ENCODE data around the gene FBXO28. TPM values are rescaled to one million over a fixed set of nuclear protein-coding genes. Genes with fewer than 3 reads are reported as not detected.

Gene FBXO28
- total RNA-seq, 2 donors from 2014 or later, result 20.7 to 41.9 TPM

GRCh38 chr1:224198572-224198971 lies 84.7 kb downstream of the FBXO28 start:
- Histone ChIP-seq H3K27ac (no peak overlapping the region), H3K4me1 (ENCODE audit: control insufficient read depth in 1 of 2, low read depth in 2 of 2) (no peaks in the 10 kb centered on the region), H3K9me3 (no peaks in the 10 kb centered on the region), H3K27me3 (replicated peaks; ENCODE audit: insufficient read depth) (no peaks in the 10 kb centered on the region), H3K36me3 (no peaks in the 10 kb centered on the region), H3K4me3 (no peak overlapping the region)
- no peak for ATAC-seq (ENCODE audit: insufficient number of reproducible peaks, low FRiP score, low read depth)
- TF ChIP-seq CTCF (IDR thresholded peaks at IDR 0.05), result no peak
- no peak for DNase-seq (ENCODE audit: low spot score)

GRCh38 chr1:224199679-224200078 lies 85.8 kb downstream of the FBXO28 start:
- DNase-seq (ENCODE audit: low spot score) (no peak), ATAC-seq (ENCODE audit: insufficient number of reproducible peaks, low FRiP score, low read depth) (no peak)
- Histone ChIP-seq H3K4me3 (no peak overlapping the region), H3K27ac (no peak overlapping the region), H3K4me1 (ENCODE audit: control insufficient read depth in 1 of 2, low read depth in 2 of 2) (peaks cover 2 to 7% of the 10 kb centered on the region in 2 donors), H3K27me3 (replicated peaks; ENCODE audit: insufficient read depth) (no peaks in the 10 kb centered on the region), H3K9me3 (no peaks in the 10 kb centered on the region), H3K36me3 (no peaks in the 10 kb centered on the region)
- no peak for TF ChIP-seq CTCF (IDR thresholded peaks at IDR 0.05)

GRCh38 chr1:224201383-224201782 lies 87.5 kb downstream of the FBXO28 start:
- H3K36me3 ChIP-seq, result no peaks in the 10 kb centered on the region
- no peak for TF ChIP-seq CTCF (IDR thresholded peaks at IDR 0.05)
- no peaks in the 10 kb centered on the region for H3K9me3 ChIP-seq
- H3K4me1 ChIP-seq (ENCODE audit: control insufficient read depth in 1 of 2, low read depth in 2 of 2), result peaks cover 9 to 14% of the 10 kb centered on the region in 2 donors
- H3K4me3 ChIP-seq, result no peak overlapping the region
- H3K27me3 ChIP-seq (replicated peaks; ENCODE audit: insufficient read depth), result no peaks in the 10 kb centered on the region
- no peak for DNase-seq (ENCODE audit: low spot score)
- no peak for ATAC-seq (ENCODE audit: insufficient number of reproducible peaks, low FRiP score, low read depth)
- H3K27ac ChIP-seq, result no peak overlapping the region

- Histone ChIP-seq H3K36me3 (no peaks in the 10 kb centered on the region), H3K4me1 (ENCODE audit: control insufficient read depth in 1 of 2, low read depth in 2 of 2) (peaks cover 9 to 14% of the 10 kb centered on the region in 2 donors), H3K9me3 (no peaks in the 10 kb centered on the region), H3K4me3 (no peak overlapping the region), H3K27me3 (replicated peaks; ENCODE audit: insufficient read depth) (no peaks in the 10 kb centered on the region), H3K27ac (no peak overlapping the region)
- DNase-seq (ENCODE audit: low spot score) (no peak), ATAC-seq (ENCODE audit: insufficient number of reproducible peaks, low FRiP score, low read depth) (no peak)
- no peak for TF ChIP-seq CTCF (IDR thresholded peaks at IDR 0.05)
Observed at GRCh38 chr1:224201853-224202252, 87.9 kb downstream of the FBXO28 start.

- Histone ChIP-seq H3K4me3 (no peak overlapping the region), H3K27ac (no peak overlapping the region), H3K9me3 (no peaks in the 10 kb centered on the region), H3K4me1 (ENCODE audit: control insufficient read depth in 1 of 2, low read depth in 2 of 2) (peaks cover 9 to 14% of the 10 kb centered on the region in 2 donors), H3K27me3 (replicated peaks; ENCODE audit: insufficient read depth) (no peaks in the 10 kb centered on the region), H3K36me3 (no peaks in the 10 kb centered on the region)
- TF ChIP-seq CTCF (IDR thresholded peaks at IDR 0.05), result no peak
- ATAC-seq (ENCODE audit: insufficient number of reproducible peaks, low FRiP score, low read depth), result no peak
- DNase-seq (ENCODE audit: low spot score), result no peak
Observed at GRCh38 chr1:224203243-224204016, 89.5 kb downstream of the FBXO28 start.

Measured in thoracic aorta (tissue), 2 donors.